ENCODE data around the gene GNB5.
"Not testable (repeated sequence)": the region's sequence is repeated elsewhere in the genome, so short reads cannot be mapped to it uniquely, and the experiment has no call there.

The GNB5 gene

DNA sequence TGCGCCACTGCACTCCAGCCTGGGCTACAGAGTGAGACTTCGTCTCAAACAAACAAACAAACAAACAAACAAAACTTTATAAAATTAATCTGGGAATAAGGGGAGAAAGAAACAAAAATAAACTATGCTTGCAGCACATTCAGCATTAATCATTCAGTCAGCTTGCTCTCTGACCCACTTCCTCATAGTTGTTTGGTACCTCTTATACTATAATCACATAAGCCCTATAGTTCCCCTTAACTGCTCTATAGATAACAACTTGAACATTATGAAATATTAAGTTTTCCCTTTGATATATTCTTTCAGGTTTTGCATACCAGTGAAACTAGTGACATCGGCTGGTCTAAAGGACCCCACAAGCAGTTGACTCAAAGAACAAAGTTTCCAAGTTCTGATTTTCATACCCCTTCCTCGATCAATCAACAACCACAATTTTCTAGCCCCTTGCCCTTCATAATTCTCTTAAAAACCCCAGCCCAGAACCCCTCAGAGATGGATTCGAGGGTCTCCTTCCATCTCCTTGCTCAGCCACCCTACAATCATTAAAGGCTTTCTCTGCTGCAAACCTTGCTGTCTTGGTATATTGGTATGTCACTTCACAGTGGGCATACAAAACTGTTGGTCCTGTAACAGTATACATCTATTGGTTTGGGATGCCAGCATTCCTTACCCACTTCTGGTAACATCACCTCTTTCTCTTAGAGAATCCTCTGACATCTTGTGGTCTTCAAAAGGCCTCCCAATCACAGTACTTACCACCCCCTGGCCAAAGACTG is 105.0 kb downstream of the GNB5 start:
- no peak for DNase-seq

DNA sequence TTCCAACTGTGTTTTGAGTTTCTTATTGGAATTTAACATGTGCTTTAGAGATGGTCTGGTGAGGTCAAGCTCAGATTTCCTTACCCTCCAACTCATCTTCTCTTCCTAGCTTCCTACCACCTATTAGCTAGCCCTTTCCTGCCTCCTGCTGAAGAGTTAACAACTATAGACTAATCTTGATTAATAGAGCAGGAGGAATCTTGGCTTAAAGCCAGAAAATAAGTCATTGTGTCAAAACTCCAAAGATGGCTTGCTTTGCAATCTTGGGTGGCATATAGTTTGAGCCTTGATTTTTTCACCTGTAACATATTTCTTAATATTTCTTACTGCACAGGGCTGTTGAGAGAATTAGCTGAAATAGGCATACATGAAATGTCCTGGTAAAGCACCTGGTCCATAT is 105.9 kb downstream of the GNB5 start:
- no peak for DNase-seq

DNA sequence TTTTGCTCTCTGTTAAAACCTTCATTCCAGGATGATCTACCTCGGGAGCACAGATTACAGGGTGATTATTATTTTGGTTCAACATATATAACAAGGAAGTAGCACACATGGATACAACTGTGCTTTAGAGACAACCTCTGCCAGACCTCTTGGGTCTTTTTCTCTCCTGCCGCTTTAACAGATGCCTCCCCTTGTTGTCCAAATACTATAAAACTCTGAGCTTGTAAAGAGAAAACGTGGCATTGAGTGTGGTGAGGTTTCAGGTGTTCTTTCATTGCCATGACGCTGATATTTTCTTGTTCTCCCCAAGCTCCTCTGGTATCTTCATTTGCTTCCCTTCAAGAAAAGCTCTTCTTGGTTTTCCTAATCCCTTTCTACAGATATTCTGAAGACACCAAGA is 107.6 kb downstream of the GNB5 start:
- DNase-seq, result no peak

DNA sequence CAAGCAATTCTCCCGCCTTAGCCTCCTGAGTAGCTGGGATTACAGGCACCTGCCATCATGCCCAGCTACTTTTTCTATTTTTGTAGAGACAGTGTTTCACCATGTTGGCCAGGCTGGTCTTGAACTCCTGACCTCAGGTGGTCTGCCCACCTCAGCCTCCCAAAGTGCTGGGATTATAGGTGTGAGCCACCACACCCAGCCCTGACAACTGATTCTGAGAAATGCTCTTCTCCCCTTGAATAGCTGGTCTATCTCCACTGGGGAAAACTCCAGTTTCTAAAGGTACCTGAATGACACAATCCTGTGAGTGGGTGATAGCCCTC is 108.2 kb downstream of the GNB5 start:
- DNase-seq, result not testable (repeated sequence)

DNA sequence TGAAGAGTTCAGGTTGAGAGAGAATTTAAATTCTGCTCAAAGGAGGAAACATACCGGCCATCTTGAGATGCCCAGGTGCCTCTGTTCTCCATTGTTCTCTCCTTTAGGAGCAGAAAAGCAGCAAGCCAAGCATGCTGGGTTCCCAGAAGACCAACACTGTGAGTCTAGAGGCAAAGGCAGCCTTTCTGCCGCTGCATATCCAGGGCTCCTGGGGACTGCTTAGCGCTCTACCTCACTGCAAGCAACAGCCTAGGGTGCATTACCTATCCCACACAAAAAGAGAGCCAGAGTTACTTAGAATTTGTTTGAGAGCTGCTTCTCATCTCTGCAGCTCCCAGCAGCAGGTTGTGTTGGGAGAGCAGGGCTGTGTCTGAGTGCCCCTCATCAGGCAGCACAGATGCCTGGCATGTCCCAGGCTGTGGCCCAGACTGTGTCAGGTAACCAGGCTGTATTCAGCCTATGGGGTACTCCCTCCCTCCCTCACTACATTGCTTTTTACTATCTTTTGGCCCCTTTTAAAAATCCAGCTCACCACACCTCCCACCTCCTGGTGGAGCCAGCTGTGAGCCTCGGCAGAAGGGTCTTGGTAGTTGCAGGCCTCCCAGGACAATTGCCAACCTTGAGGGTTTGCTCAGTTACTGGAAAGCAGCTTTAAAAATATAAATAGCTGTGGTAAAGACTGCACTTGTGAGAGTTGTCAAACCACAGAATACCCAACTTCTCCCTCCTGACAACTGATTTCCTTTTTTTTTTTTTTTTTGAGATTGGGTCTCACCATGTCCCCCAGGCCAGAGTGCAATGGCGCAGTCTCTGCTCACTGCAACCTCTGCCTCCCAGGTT is 108.8 kb downstream of the GNB5 start:
- no peak for DNase-seq

DNA sequence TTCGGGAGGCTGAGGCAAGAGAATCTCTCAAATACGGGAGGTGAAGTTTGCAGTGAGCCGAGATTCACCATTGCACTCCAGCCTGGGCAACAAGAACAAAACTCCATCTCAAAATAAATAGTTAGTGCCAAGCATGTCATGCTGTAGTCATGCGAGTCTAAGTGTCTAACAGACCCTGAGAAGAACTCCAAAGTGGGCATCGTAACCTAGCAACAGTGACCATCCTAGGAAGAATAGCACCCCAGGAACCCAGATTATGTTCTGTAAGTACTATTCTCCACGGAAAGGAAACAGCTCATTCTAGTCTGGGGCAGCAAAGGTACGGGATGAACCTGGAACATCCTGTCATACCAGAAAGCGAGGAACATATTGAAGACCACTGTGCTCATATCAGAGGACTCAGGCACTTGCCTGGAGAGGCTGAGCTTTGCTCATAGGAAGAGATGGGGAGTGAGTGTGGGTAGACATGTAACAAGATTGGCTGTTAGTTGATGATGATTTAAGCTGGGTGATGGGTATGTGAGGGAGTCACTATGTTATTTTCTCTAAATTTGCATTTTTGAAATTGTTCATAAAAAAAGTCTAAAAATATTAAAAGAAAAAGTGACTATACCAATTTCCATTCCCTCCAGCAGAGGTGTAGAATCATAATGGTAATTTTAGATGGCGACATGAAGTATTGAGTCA is 110.3 kb downstream of the GNB5 start:
- no peak for DNase-seq

DNA sequence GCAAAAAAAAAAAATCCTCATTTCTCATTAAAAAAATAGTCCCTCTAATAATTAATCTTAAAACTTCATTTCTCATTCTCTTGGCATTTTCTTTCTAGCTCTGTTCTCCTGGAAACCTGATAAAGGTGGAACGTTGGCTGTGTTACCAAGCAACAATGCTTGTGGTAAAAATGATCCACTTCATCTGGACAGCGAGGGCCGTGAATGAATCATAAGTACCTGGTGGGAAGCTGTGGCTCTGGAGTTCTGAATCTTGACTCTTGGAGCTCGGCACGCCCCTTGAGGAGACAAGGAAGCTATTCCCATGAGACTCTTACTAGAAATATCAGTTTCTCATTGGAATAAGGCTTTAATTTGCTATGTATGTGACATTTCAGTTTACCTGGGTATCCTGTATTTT is 111.2 kb downstream of the GNB5 start:
- DNase-seq, result no peak

DNA sequence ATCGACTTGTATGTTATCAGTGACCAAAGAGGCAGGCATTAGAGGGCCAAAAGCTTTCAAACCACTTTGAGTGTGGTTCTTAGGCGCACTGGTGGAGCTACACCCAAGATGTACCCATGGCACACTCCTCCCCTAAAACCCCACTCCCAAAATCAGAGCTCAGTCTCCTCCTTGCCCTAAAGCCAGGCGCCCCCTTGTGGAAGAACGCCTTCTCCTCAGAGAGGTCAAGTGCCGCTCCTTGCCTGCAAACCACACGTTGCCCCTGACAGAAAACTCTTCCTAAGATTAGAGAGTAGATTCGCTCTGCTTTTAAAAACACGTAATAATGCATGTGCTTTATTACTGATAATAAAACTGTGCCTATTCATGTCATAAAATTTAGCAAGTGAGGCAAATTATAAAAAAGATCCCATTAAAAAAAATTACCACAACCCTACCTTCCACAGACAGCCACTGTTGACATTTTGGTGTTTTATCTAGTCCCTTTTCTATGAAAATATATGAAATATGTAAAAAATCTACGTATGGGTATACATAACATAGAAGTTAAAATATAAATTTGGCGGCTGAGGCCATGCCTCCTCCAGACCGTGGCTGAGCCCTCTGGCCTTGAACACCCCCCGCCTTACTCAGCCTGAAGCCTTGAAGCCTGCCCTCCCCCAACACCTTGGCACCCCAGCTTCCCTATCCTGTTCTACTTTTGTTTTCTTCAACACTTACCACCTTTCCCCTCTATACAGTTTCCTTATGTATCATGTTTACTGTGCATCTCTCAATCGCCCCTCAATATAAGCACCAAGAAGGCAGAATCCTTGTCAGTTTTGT is 112.1 kb downstream of the GNB5 start:
- DNase-seq, result peak; percentile 69

DNA sequence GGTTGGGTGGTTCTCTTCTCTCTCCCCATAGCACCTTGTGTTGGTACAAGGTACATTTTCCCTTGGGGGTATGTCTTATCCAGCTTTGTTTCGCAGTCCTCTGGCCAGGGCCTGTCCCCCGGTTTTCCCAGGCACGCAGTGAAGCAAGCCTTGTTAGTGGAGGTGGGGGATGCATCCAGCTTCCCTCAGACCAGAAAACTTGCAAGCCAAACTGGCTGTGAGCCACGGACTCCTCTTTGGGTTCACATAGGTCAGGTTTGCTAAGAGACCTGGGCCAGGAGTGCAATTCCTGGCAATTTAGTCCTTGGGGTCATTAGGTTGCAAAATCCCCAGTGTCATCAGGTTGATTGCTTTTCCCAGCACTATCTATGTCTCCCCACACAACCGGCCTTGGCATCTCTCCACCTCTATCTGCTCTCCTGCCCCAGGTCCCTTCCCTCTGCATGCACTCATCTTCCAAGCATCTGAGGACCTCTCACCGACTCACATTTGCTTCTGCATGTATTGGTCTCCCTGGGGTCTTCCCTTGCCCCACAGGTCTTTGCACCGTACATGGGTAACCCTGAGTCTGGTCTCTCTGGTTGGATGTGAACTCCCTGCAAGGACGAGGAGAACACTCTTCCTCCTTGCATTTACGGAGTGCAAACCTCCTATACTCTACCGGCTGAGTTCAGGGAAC is 112.9 kb downstream of the GNB5 start:
- no peak for DNase-seq

DNA sequence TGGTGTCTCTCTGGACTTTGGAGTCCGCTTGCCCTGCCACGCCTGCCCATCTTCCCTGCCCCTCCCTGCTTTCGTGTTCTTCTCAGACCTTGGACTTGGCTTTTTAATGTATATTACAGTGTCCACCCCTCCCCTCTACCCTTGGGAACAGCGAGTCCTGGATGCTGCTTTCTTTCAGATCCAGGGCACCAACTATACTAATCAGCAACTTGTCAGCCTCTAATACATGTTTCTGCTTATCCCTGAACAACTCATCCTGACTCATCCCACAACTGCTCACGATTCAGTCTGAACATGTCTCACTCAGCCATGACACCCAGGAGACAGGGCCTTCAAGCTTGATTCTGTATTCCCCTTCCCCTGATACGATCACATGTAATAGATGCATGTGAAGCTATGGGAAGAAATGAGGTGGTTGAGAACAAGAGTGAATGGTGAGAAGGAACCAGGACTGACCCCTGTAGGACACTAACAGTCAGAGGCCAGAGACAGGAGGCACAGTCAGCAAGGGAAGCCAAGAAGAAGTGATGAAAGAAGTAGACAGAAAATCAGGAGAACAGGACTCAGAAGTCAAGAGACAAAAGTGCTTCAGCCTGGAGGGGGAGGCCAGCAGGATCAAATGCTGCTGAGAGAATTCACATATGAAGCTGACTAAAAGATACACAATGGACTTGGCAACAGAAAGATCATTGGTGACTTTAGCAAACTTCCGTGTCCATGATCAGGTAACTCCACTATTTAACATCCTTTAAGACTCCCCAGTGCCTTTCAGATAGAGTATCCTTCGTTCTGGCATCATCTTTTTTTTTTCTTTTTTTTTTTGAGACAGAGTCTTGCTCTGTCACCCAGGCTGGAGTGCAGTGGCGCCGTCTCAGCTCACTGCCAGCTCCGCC is 114.1 kb downstream of the GNB5 start:
- no peak for DNase-seq

DNA sequence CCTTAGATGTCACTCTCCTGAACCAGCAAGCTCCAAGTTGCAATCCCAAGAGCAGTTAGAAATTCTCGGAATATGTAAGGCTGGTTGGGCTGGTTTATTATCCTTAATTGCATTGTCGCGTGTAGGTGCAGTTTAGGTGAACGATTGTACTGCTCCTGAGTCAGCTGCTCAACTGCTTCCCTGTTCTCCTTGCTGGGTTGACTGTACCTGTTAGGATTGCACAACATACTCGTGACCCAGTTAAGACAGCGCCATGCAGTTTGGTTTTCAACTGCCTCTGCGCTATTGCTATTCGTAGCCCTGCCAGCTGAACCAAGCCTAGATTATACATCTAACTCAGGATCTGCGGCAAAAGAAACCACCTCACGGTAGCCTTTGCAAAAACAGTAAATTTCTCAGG is 119.6 kb downstream of the GNB5 start:
- no peak for DNase-seq

DNA sequence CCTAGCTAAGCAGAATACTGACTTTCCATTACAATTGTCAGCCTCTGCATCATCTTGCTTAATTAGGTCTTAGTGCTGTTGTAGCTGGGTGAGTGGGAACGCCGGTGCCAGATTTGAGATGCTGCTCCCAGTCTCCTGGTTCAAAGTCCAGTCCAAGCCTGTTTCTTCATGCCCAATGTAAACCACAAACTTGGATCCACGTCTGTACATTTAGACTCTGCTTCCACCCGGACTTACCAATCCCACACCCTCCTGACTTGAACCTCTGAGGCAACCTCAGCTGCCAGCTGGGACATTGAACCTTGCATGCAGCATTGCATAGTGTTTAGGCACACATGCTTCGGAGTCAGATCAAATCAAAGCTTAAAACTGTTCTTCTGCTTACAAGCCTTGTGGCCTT is 121.6 kb downstream of the GNB5 start:
- DNase-seq, result no peak

DNA sequence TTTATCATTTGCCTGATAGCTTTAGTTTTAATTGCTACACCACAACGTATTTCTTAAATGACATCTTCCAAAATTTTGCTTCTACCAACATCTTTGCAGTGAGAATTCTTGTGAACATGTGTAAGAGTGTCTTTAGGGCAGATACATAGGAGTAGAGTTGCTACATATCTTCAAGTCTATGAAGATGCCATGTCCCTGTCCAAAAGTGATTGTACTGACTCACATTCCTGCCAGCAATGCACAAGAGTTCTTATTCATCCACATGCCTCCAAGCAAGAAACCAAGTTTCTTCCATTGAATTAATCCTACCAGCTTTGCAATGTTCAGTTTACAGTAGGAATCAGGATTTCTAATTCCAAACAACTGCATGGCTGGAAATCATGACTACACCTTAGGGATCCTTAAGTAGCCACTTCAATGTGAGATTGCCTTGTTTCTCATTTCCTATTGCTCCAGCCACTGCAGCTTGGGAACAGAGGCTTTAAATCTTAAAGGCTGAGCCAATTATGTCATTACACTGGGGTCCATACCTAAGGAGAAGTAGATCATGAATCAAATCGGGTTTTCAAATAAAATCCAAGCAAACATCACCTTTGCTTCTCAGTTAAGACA is 123.1 kb downstream of the GNB5 start:
- no peak for DNase-seq

DNA sequence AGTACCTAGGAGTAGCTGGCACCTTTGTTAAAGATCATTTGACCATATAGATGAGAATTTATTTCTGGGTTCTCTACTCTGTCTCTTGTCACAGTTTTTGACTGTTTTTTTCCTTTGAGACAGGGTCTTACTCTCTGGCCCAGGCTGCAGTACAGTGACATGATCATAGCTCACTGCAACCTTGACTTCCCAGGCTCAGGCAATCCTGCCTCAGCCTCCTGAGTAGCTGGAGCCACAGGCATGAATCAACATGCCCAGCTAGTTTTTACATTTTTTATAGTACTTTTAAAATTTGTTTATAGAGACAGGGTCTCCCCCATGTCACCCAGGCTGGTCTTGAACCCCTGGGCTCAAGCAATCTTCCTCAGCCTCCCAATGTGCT is 123.7 kb downstream of the GNB5 start:
- no peak for DNase-seq

DNA sequence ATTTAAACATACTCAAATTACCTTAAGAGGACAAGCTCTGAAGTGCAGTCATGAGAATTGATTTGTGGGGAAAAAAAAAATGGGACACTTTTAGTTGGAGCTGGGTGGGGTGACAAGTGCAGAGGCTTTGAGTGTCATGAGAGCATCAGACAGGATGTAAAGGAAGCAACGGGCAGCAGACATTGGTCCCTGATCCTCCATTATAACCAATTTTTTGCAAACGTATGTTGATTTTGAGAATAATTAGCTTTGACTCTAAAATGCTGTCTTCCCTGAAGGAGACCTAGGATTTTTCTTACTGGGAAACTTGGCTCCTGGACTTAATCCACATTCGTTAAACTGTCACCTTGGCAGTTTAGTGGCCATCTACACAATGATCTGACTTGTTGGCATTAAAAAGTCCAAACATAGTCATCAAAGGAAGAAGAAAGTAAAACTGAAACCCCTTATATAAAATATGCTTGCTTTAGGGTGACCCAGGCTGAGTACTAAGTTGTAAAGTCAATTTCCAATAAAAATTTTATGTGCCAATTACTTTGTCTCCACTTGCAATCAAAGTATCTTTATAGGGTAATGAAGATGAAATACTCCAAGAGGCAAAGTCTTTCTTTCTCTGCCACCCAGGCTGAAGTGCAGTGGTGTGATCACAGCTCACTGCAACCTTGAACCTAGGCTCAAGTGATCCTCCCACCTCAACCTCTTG is 124.2 kb downstream of the GNB5 start:
- DNase-seq, result no peak

All from right forelimb (tissue), 1 donor.